HepG2 (cell line): ENCODE data around the gene OR5B21. TPM values are rescaled to one million over a fixed set of nuclear protein-coding genes. Genes with fewer than 3 reads are reported as not detected.

Experiments used
- ATAC-seq: fragments of 200-7000 bp; cut with Tn5 transposase; 3 replicates; pipeline ENCODE4 v1.9.1; 2020; ENCODE audit warnings: mild to moderate bottlenecking, moderate library complexity
- BruUV-seq: library from RNA; stranded (reverse); fragments of 400-500 nt; replicated peaks from 2 replicates; lab custom pipeline; 2021; lab: Mats Ljungman, UMichigan
- CTCF ChIA-PET: fragments of 300-600 bp; formaldehyde crosslinking; extraction: SDS; loops from one replicate; lab custom pipeline; 2021; ENCODE audit warnings: low total read pairs, inconsistent platforms, low intra/inter-chr PET ratio; lab: Yijun Ruan, JAX
- POLR2A ChIA-PET: fragments of 350-600 bp; sonication (Branson Sonifier 250); formaldehyde crosslinking; loops from one replicate; lab custom pipeline; 2020; ENCODE audit warnings: antibody characterized with exemption, inconsistent platforms; lab: Yijun Ruan, JAX
- DNase-seq: peaks from one replicate; pipeline ENCODE4 v3.0.0-alpha.2; 2015; ENCODE audit warnings: low spot score
- FAIRE-seq: peaks from 3 replicates; lab custom pipeline; 2011; peaks lifted over from hg19 to GRCh38; lab: Jason Lieb, UNC
- H2AFZ ChIP-seq: one replicate; pipeline ENCODE4 v1.6.1; 2011; ENCODE audit warnings: low read length, inconsistent platforms
- H3K27ac ChIP-seq: fragments of 300-600 bp; 3 replicates; pipeline ENCODE4 v1.8.0; 2011; ENCODE audit warnings: mixed run types, mild to moderate bottlenecking, mixed read lengths, low read length, inconsistent platforms; ENCODE audit not compliant: insufficient read depth; ENCODE audit errors: extremely low read length
- H3K27me3 ChIP-seq, 2 experiments: fragments of 200-600 bp in 1 of 2; 2 replicates in 1 of 2; 3 replicates in 1 of 2; pipeline versions ENCODE4 v1.6.0 to v1.8.0; 2011; ENCODE audit warnings: low read length in 2 of 2, mild to moderate bottlenecking in 2 of 2, moderate library complexity in 2 of 2, inconsistent platforms in 1 of 2; ENCODE audit not compliant: insufficient read depth in 2 of 2, control insufficient read depth in 1 of 2
- H3K36me3 ChIP-seq, 2 experiments: fragments of 200-600 bp in 1 of 2; replicated peaks in 1 of 2; 2 replicates in 1 of 2; 3 replicates in 1 of 2; pipeline versions ENCODE4 v1.5.1 to v1.8.0; 2011; ENCODE audit warnings: low read length in 2 of 2, inconsistent platforms in 1 of 2; ENCODE audit not compliant: insufficient read depth in 2 of 2, control insufficient read depth in 1 of 2
- H3K4me1 ChIP-seq: 2 replicates; pipeline ENCODE4 v1.5.1; 2012; ENCODE audit warnings: low read length, inconsistent platforms; ENCODE audit not compliant: insufficient read depth
- H3K4me2 ChIP-seq: 2 replicates; pipeline ENCODE4 v1.6.0; 2011; ENCODE audit warnings: low read depth, low read length, inconsistent platforms
- H3K4me3 ChIP-seq, 3 experiments: fragments of 200-600 bp in 1 of 3; sonication (generic), shearing (Covaris generic) in 1 of 3; replicated peaks in 1 of 3; 2 replicates each; pipeline ENCODE4 v1.5.1; 2011 to 2016; ENCODE audit warnings: low read length in 3 of 3, inconsistent platforms in 2 of 3, low read depth in 2 of 3, mild to moderate bottlenecking in 2 of 3, control low read depth in 1 of 3, mixed read lengths in 1 of 3; ENCODE audit not compliant: insufficient read depth in 1 of 3
- H3K79me2 ChIP-seq: one replicate; pipeline ENCODE4 v1.6.1; 2011; ENCODE audit warnings: low read length, inconsistent platforms; ENCODE audit not compliant: insufficient read depth
- H3K9ac ChIP-seq: 2 replicates; pipeline ENCODE4 v1.6.0; 2011; ENCODE audit warnings: mild to moderate bottlenecking, low read depth, low read length, inconsistent platforms; ENCODE audit not compliant: insufficient read depth
- H3K9me3 ChIP-seq: 2 replicates; pipeline ENCODE4 v1.5.1; 2012; ENCODE audit warnings: mild to moderate bottlenecking, low read length
- H4K20me1 ChIP-seq: 2 replicates; pipeline ENCODE4 v1.6.0; 2011; ENCODE audit warnings: inconsistent platforms, mild to moderate bottlenecking, low read length, moderate library complexity; ENCODE audit not compliant: insufficient read depth
- FIP1L1 ChIP-seq: fragments of 200-400 bp; formaldehyde crosslinking; IDR thresholded peaks from 2 replicates; pipeline ENCODE4 v1.6.1; 2018; ENCODE audit warnings: low read depth, mild to moderate bottlenecking, low read length, moderate library complexity, borderline replicate concordance; ENCODE audit not compliant: insufficient read depth
- KDM3A ChIP-seq: IDR thresholded peaks from 2 replicates; pipeline ENCODE4 v1.6.1; 2018; ENCODE audit warnings: low read depth, missing compliant biosample characterization
- MED1 ChIP-seq: sonication (generic); formaldehyde crosslinking; IDR thresholded peaks from 2 replicates; pipeline ENCODE4 v1.4.0; 2020; ENCODE audit warnings: missing genetic modification reagents
- MYNN ChIP-seq: sonication (generic); formaldehyde crosslinking; IDR thresholded peaks from 2 replicates; pipeline ENCODE4 v1.4.0; 2020; ENCODE audit warnings: mild to moderate bottlenecking, low read depth, missing genetic modification reagents
- NCOA2 ChIP-seq: sonication (generic); formaldehyde crosslinking; IDR thresholded peaks from 2 replicates; pipeline ENCODE4 v1.8.0; 2022; ENCODE audit warnings: inconsistent platforms
- NR1H2 ChIP-seq: sonication (generic); formaldehyde crosslinking; IDR thresholded peaks from 2 replicates; pipeline ENCODE4 v1.8.1; 2022; ENCODE audit warnings: low read depth, missing genetic modification reagents, borderline replicate concordance
- SMYD3 ChIP-seq: sonication (generic); formaldehyde crosslinking; IDR thresholded peaks from 2 replicates; pipeline ENCODE4 v1.8.1; 2023; ENCODE audit warnings: mild to moderate bottlenecking, missing genetic modification reagents
- TARDBP ChIP-seq: sonication (generic); formaldehyde crosslinking; IDR thresholded peaks from 2 replicates; pipeline ENCODE4 v1.8.0; 2022; ENCODE audit warnings: mild to moderate bottlenecking, missing genetic modification reagents
- ZC3H4 ChIP-seq: sonication (generic); formaldehyde crosslinking; IDR thresholded peaks from 2 replicates; pipeline ENCODE4 v1.4.0; 2020; ENCODE audit warnings: missing genetic modification reagents, borderline replicate concordance
- ZNF547 ChIP-seq: sonication (generic); formaldehyde crosslinking; IDR thresholded peaks from 2 replicates; pipeline ENCODE4 v1.5.1; 2020; ENCODE audit warnings: mild to moderate bottlenecking, missing genetic modification reagents
- ZSCAN29 ChIP-seq: sonication (generic); formaldehyde crosslinking; conservative IDR thresholded peaks from 2 replicates; pipeline ENCODE4 v1.4.0; 2020; ENCODE audit warnings: mild to moderate bottlenecking, missing genetic modification reagents
- WGBS: methylation state at CpG from one replicate; pipeline ENCODE4 v1.1.6; 2017; ENCODE audit warnings: low lambda C conversion rate; 5-methylcytosine and 5-hydroxymethylcytosine counted together
- in situ Hi-C: cut with HindIII; loops from 2 replicates; pipeline ENCODE4 v1.10.0; 2017; ENCODE audit warnings: low pct_unique_long_range_greater_than_20kb; ENCODE audit not compliant: extremely low pct_ligation_motif_present
- intact Hi-C: fragments of 100-400 bp; cut with micrococcal nuclease; formaldehyde crosslinking; loops from one replicate; pipeline ENCODE4 v1.10.0; 2022; ENCODE audit not compliant: unreplicated experiment
- polyA plus RNA-seq, 8 experiments: library from polyadenylated mRNA; depleted of rRNA in 3 of 8; stranded (reverse) in 7 of 8; unstranded in 1 of 8; fragments of >200 nt; fragmentation: Illumina TruSeq in 4 of 8; extraction: Trizol in 4 of 8; gene quantifications; 2 replicates each; pipeline versions ENCODE4 v1.2.1 to v1.2.3, GENCODE V29; 2011 to 2016; ENCODE audit warnings: low read depth in 4 of 8, missing spikeins in 1 of 8, mixed read lengths in 1 of 8; ENCODE audit not compliant: insufficient read depth in 1 of 8
- total RNA-seq, 5 experiments: library from RNA; depleted of rRNA; stranded (reverse); fragments of >200 nt; fragmentation: Illumina TruSeq; extraction: Trizol; gene quantifications; 2 replicates each; pipeline ENCODE4 v1.2.3, GENCODE V29; 2016; ENCODE audit warnings: low read depth in 1 of 5
- TF ChIP-seq, protein P1 (sequence below): sonication (generic); formaldehyde crosslinking; IDR thresholded peaks from 2 replicates; pipeline ENCODE4 v1.4.0; 2020; ENCODE audit warnings: missing genetic modification reagents
- TF ChIP-seq, protein P2 (sequence below): sonication (generic); formaldehyde crosslinking; IDR thresholded peaks from 2 replicates; pipeline ENCODE4 v1.4.0; 2020; ENCODE audit warnings: mild to moderate bottlenecking, missing genetic modification reagents, borderline replicate concordance

OR5B21 gene
- total and polyA plus RNA-seq, 2 of the 13 experiments (the other 11 are each of a cell fraction or from before 2014, with no cell fraction given) = not detected

- TF ChIP-seq FIP1L1 (no peak), MED1 (CRISPR knock-in tag) (no peak), KDM3A (CRISPR knock-in tag) (no peak), NCOA2 (CRISPR knock-in tag) (no peak)
- TF ChIP-seq, all 625 proteins: peak for 0
Measured at GRCh38 chr11:58505849-58506248, 2.1 kb downstream of the OR5B21 start (continued).

GRCh38 chr11:58504232-58504631, 3.7 kb downstream of the OR5B21 start:
- no TSS peak for BruUV-seq
- Histone ChIP-seq H3K4me1 (peaks cover 4% of the 10 kb centered on the region), H3K27ac (no peak overlapping the region), H2AFZ (no peak overlapping the region), H3K79me2 (no peaks in the 10 kb centered on the region), H3K9ac (no peak overlapping the region), H4K20me1 (no peaks in the 10 kb centered on the region), H3K36me3 (no peaks in the 10 kb centered on the region), H3K4me2 (no peak overlapping the region), H3K27me3 (peaks cover 0 to 6% of the 10 kb centered on the region in 2 experiments; a peak in 2 of 5 replicates), H3K9me3 (no peaks in the 10 kb centered on the region), H3K4me3 (no peak overlapping the region)
- POLR2A ChIA-PET = no interaction called here
- FAIRE-seq (no peak), ATAC-seq (no peak), DNase-seq (no peak)
- in situ Hi-C loops = loop anchor here (25.0 kb wide), 3 partner anchors 92 to 842 kb away; partner anchors contain the start of genes CLP1, OR5B3 and ZDHHC5
- intact Hi-C loops = loop anchor here (10.0 kb wide), 1 partner anchor 669 kb away; no protein-coding TSS in a partner anchor
- TF ChIP-seq MYNN (no peak), ZC3H4 (CRISPR knock-in tag) (no peak), TARDBP (CRISPR knock-in tag) (no peak), SMYD3 (CRISPR knock-in tag) (no peak), ZSCAN29 (CRISPR knock-in tag) (no peak), NR1H2 (CRISPR knock-in tag) (no peak), ZNF547 (CRISPR knock-in tag) (no peak)
- TF ChIP-seq, protein P1, sequence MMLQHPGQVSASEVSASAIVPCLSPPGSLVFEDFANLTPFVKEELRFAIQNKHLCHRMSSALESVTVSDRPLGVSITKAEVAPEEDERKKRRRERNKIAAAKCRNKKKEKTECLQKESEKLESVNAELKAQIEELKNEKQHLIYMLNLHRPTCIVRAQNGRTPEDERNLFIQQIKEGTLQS (CRISPR knock-in tag) = no peak
- TF ChIP-seq, protein P2, sequence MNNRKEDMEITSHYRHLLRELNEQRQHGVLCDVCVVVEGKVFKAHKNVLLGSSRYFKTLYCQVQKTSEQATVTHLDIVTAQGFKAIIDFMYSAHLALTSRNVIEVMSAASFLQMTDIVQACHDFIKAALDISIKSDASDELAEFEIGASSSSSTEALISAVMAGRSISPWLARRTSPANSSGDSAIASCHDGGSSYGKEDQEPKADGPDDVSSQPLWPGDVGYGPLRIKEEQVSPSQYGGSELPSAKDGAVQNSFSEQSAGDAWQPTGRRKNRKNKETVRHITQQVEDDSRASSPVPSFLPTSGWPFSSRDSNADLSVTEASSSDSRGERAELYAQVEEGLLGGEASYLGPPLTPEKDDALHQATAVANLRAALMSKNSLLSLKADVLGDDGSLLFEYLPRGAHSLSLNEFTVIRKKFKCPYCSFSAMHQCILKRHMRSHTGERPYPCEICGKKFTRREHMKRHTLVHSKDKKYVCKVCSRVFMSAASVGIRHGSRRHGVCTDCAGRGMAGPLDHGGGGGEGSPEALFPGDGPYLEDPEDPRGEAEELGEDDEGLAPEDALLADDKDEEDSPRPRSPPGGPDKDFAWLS (CRISPR knock-in tag) = no peak
- 29% methylated on average over 6 of the region's 6 CpGs for WGBS
- CTCF ChIA-PET = no interaction called here
